PC-3 (cell line): ENCODE data around the gene RBBP5. TPM values are rescaled to one million over a fixed set of nuclear protein-coding genes. Genes with fewer than 3 reads are reported as not detected.
A peak's percentile ranks its signal among the peaks of the same experiment; 100 is the strongest.

Experiments used
- ATAC-seq: fragments of 200-7000 bp; cut with Tn5 transposase; 2 replicates; pipeline ENCODE4 v1.9.1; 2020; ENCODE audit warnings: mild to moderate bottlenecking, moderate library complexity
- BruUV-seq: library from RNA; stranded (reverse); fragments of 400-500 nt; replicated peaks from 2 replicates; lab custom pipeline; 2021; lab: Mats Ljungman, UMichigan
- CTCF ChIA-PET: fragments of 300-600 bp; sonication (Branson Sonifier 250); formaldehyde crosslinking; loops from one replicate; lab custom pipeline; 2022; ENCODE audit warnings: antibody characterized with exemption; lab: Charles Lee
- POLR2A ChIA-PET: fragments of 300-600 bp; sonication (Branson Sonifier 250); formaldehyde crosslinking; loops from one replicate; lab custom pipeline; 2022; ENCODE audit warnings: antibody characterized with exemption; ENCODE audit not compliant: unreplicated experiment; lab: Charles Lee
- DNase-seq: peaks from one replicate; pipeline ENCODE4 v3.0.0-alpha.2; 2015
- H2AFZ ChIP-seq: fragments of 300-600 bp; sonication (generic); 2 replicates; pipeline ENCODE4 v1.6.0; 2016; ENCODE audit warnings: antibody characterized with exemption, low read length
- H3F3A ChIP-seq: fragments of 300-600 bp; sonication (generic); one replicate; pipeline ENCODE4 v1.6.0; 2017; ENCODE audit warnings: antibody characterized with exemption, low read length, control low read depth, mild to moderate bottlenecking; ENCODE audit not compliant: unreplicated experiment
- H3K27ac ChIP-seq: fragments of 300-600 bp; sonication (generic); 2 replicates; pipeline ENCODE4 v1.5.1; 2016; ENCODE audit warnings: mild to moderate bottlenecking, low read length
- H3K27me3 ChIP-seq: fragments of 300-600 bp; sonication (generic); 2 replicates; pipeline ENCODE4 v1.6.1; 2016; ENCODE audit warnings: low read length, mixed read lengths
- H3K36me3 ChIP-seq: fragments of 300-600 bp; sonication (generic); 2 replicates; pipeline ENCODE4 v1.6.1; 2016; ENCODE audit warnings: low read depth, mixed run types, low read length, mixed read lengths
- H3K4me1 ChIP-seq: fragments of 300-600 bp; sonication (generic); 2 replicates; pipeline ENCODE4 v1.5.1; 2016; ENCODE audit warnings: low read length; ENCODE audit not compliant: insufficient read depth
- H3K4me2 ChIP-seq: fragments of 300-600 bp; sonication (generic); 2 replicates; pipeline ENCODE4 v1.6.0; 2016; ENCODE audit warnings: low read length
- H3K4me3 ChIP-seq: fragments of 300-600 bp; sonication (generic); 2 replicates; pipeline ENCODE4 v1.5.1; 2016; ENCODE audit warnings: mild to moderate bottlenecking, low read length, mixed read lengths
- H3K79me2 ChIP-seq: fragments of 300-600 bp; sonication (generic); 2 replicates; pipeline ENCODE4 v1.6.1; 2017; ENCODE audit warnings: low read length, mixed read lengths
- H3K9ac ChIP-seq: fragments of 300-600 bp; sonication (generic); 2 replicates; pipeline ENCODE4 v1.6.0; 2016; ENCODE audit warnings: mild to moderate bottlenecking, low read length
- H3K9me2 ChIP-seq: fragments of 300-600 bp; sonication (generic); replicated peaks from 2 replicates; pipeline ENCODE4 v1.6.1; 2016; ENCODE audit warnings: mixed run types, low read length, mixed read lengths
- H3K9me3 ChIP-seq: fragments of 300-600 bp; sonication (generic); 2 replicates; pipeline ENCODE4 v1.6.1; 2016; ENCODE audit warnings: low read length, mixed read lengths
- H4K20me1 ChIP-seq: fragments of 300-600 bp; sonication (generic); 2 replicates; pipeline ENCODE4 v1.6.1; 2016; ENCODE audit warnings: low read length, mixed read lengths
- EZH2 ChIP-seq: fragments of 300-600 bp; sonication (generic); IDR thresholded peaks from one replicate; pipeline ENCODE4 v1.6.1; 2017; ENCODE audit warnings: antibody characterized with exemption, mild to moderate bottlenecking, low read length; ENCODE audit not compliant: unreplicated experiment
- EZH2phosphoT487 ChIP-seq: fragments of 300-600 bp; sonication (generic); IDR thresholded peaks from 2 replicates; pipeline ENCODE4 v1.6.1; 2018; ENCODE audit warnings: mild to moderate bottlenecking, antibody characterized with exemption, low read length, borderline replicate concordance
- intact Hi-C: fragments of 100-400 bp; cut with micrococcal nuclease; formaldehyde crosslinking; loops from 2 replicates; pipeline ENCODE4 v1.9.0; 2023
- total RNA-seq: library from RNA; depleted of rRNA; stranded (reverse); fragments of >200 nt; gene quantifications from 2 replicates; pipeline ENCODE4 v1.2.3, GENCODE V29; 2014
- TF ChIP-seq, protein P1 (sequence below): fragments of 300-600 bp; sonication (generic); conservative IDR thresholded peaks from 2 replicates; pipeline ENCODE4 v1.5.1; 2017; ENCODE audit warnings: antibody characterized with exemption, low read depth, mild to moderate bottlenecking, low read length

The RBBP5 gene
- total RNA-seq, 1 experiment from 2014 or later, result 41.7 TPM

DNA sequence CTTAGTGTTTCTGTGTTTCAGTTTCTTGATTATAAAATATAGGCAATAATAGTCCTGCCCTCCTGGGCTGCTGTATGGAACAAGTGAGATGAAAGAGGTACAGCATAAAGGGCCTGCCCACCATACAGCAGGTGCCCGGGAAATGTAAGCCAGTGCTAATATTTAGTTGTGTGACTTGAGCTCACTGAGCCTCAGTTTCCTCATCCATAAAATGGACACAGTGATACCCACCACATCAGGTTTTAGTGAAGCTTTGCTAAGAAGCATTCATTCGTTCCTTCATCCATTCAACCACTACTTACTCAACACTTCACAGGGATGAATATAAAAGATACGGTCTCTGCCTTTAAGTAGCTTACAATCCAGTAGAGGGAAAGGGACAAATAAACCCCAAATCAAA is 58.9 kb downstream of the RBBP5 start:
- Histone ChIP-seq H3K4me2 (no peak overlapping the region), H3K27me3 (peaks cover 5% of the 10 kb centered on the region; the same call in 1 of the 2 replicates), H3K27ac (no peak overlapping the region), H3K9me3 (no peaks in the 10 kb centered on the region), H4K20me1 (no peaks in the 10 kb centered on the region), H3K4me1 (no peaks in the 10 kb centered on the region), H3K79me2 (no peaks in the 10 kb centered on the region), H3K36me3 (no peaks in the 10 kb centered on the region), H3K9me2 (no peaks in the 10 kb centered on the region), H3F3A (no peaks in the 10 kb centered on the region), H2AFZ (no peak overlapping the region), H3K4me3 (no peak overlapping the region), H3K9ac (no peak overlapping the region)
- TF ChIP-seq EZH2 (no peak), EZH2phosphoT487 (no peak)
- TF ChIP-seq, protein P1, sequence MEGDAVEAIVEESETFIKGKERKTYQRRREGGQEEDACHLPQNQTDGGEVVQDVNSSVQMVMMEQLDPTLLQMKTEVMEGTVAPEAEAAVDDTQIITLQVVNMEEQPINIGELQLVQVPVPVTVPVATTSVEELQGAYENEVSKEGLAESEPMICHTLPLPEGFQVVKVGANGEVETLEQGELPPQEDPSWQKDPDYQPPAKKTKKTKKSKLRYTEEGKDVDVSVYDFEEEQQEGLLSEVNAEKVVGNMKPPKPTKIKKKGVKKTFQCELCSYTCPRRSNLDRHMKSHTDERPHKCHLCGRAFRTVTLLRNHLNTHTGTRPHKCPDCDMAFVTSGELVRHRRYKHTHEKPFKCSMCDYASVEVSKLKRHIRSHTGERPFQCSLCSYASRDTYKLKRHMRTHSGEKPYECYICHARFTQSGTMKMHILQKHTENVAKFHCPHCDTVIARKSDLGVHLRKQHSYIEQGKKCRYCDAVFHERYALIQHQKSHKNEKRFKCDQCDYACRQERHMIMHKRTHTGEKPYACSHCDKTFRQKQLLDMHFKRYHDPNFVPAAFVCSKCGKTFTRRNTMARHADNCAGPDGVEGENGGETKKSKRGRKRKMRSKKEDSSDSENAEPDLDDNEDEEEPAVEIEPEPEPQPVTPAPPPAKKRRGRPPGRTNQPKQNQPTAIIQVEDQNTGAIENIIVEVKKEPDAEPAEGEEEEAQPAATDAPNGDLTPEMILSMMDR, result no peak
- ATAC-seq (no peak), DNase-seq (no peak)
- POLR2A ChIA-PET, result no interaction called here
- BruUV-seq, result no TSS peak
- intact Hi-C loops, result loop anchor here (5.0 kb wide), 2 partner anchors 194 to 256 kb away; no protein-coding TSS in a partner anchor
- CTCF ChIA-PET, result interaction anchor here (1.0 to 1.8 kb wide), 2 partner anchors 73 to 74 kb away, joined by 4 to 5 read pairs; no protein-coding TSS in a partner anchor

DNA sequence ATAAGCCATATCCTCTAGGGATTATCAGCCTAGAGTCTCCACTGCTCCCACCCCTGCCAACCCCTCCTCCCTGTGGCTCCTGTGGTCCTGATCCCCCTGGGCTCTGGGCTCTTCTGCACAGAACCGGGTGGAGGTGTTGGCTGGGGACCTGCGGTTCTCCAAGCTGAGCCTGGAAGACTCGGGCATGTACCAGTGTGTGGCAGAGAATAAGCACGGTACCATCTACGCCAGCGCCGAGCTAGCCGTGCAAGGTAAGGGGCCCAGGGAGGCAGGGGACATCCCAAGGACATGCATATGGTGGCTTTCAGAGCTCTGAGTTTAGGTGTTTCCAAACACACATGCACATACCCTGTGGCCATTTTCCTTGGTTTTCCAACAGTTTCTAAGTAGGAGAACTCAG is 59.5 kb downstream of the RBBP5 start:
- no peak overlapping the region for H3K4me3 ChIP-seq
- no peaks in the 10 kb centered on the region for H4K20me1 ChIP-seq
- H3K27ac ChIP-seq, result no peak overlapping the region
- no peaks in the 10 kb centered on the region for H3F3A ChIP-seq
- ChIA-PET POLR2A (no interaction called here), CTCF (interaction anchor here (0.6 to 1.9 kb wide), 6 partner anchors 10 to 255 kb away, joined by 4 to 62 read pairs (median 7); no protein-coding TSS in a partner anchor)
- H3K36me3 ChIP-seq, result no peaks in the 10 kb centered on the region
- no peaks in the 10 kb centered on the region for H3K4me1 ChIP-seq
- H3K79me2 ChIP-seq, result no peaks in the 10 kb centered on the region
- no peak overlapping the region for H3K4me2 ChIP-seq
- no peak overlapping the region for H3K9ac ChIP-seq
- H3K27me3 ChIP-seq, result peaks cover 5% of the 10 kb centered on the region; the same call in 1 of the 2 replicates
- intact Hi-C loops, result loop anchor here (5.0 kb wide), 2 partner anchors 195 to 255 kb away; no protein-coding TSS in a partner anchor
- ATAC-seq (no peak), DNase-seq (no peak)
- BruUV-seq, result no TSS peak
- H2AFZ ChIP-seq, result no peak overlapping the region
- H3K9me2 ChIP-seq, result no peaks in the 10 kb centered on the region
- H3K9me3 ChIP-seq, result no peaks in the 10 kb centered on the region
- no peak for TF ChIP-seq EZH2phosphoT487
- no peak for TF ChIP-seq EZH2
- TF ChIP-seq, protein P1, result no peak

DNA sequence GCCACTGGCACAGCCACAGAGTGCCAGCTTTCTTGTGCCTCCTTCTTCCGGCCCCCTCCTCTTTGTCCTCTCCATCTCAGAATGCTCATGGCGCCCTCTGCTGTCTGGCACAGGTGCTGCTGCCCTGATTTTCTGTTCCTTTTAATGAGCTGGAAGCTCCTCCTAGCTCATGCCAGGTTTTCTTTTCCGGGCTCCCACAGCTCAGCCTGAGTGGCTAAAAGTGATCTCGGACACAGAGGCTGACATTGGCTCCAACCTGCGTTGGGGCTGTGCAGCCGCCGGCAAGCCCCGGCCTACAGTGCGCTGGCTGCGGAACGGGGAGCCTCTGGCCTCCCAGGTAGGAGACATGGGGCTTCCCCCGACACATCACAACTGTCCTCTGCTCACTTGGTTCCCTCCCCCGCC is 60.1 kb downstream of the RBBP5 start:
- no TSS peak for BruUV-seq

More for the DNA sequence above, 60.1 kb downstream of the RBBP5 start:
- peak; percentile 86 for ATAC-seq
- Histone ChIP-seq H3K9me3 (no peaks in the 10 kb centered on the region), H3K4me2 (peak overlapping the region; percentile 45), H2AFZ (peak overlapping the region; percentile 55), H3K9ac (no peak overlapping the region), H3K4me1 (no peaks in the 10 kb centered on the region), H3F3A (no peaks in the 10 kb centered on the region), H3K27me3 (peaks cover 8% of the 10 kb centered on the region; the same call in 1 of the 2 replicates), H3K79me2 (no peaks in the 10 kb centered on the region), H3K9me2 (no peaks in the 10 kb centered on the region), H4K20me1 (no peaks in the 10 kb centered on the region), H3K4me3 (no peak overlapping the region), H3K27ac (no peak overlapping the region), H3K36me3 (no peaks in the 10 kb centered on the region)
- peak; percentile 97 for DNase-seq
- ChIA-PET CTCF (interaction anchor here (0.5 to 1.9 kb wide), 41 partner anchors 8 to 1916 kb away, joined by 3 to 62 read pairs (median 4); partner anchors contain the start of gene RBBP5), POLR2A (interaction anchor here (0.6 kb wide), 2 partner anchors 10 to 72 kb away, joined by 3 read pairs; no protein-coding TSS in a partner anchor)
- intact Hi-C loops, result loop anchor here (1.0 to 5.0 kb wide), 4 partner anchors 72 to 254 kb away; no protein-coding TSS in a partner anchor
- TF ChIP-seq EZH2phosphoT487, result no peak
- TF ChIP-seq, protein P1, result peak; percentile 99
